Left ventricle myocardium inferior (tissue), 1 donor: ENCODE data around the gene IL17C. TPM values are rescaled to one million over a fixed set of nuclear protein-coding genes. Genes with fewer than 3 reads are reported as not detected.

Experiments
- DNase-seq: peaks from one replicate; pipeline ENCODE4 v3.0.0-alpha.2; 2020
- H3K27ac ChIP-seq: fragments of 200-600 bp; replicated peaks from 2 replicates; pipeline ENCODE4 v1.8.0; 2021
- H3K27me3 ChIP-seq: fragments of 200-600 bp; 2 replicates; pipeline ENCODE4 v1.8.0; 2021; ENCODE audit warnings: low read depth
- H3K36me3 ChIP-seq: fragments of 200-600 bp; 2 replicates; pipeline ENCODE4 v1.8.0; 2021
- H3K4me1 ChIP-seq: fragments of 200-600 bp; 2 replicates; pipeline ENCODE4 v1.8.0; 2021
- H3K4me3 ChIP-seq: fragments of 200-600 bp; 2 replicates; pipeline ENCODE4 v1.8.0; 2021; ENCODE audit warnings: mild to moderate bottlenecking, moderate library complexity
- H3K9me3 ChIP-seq: fragments of 200-600 bp; replicated peaks from 2 replicates; pipeline ENCODE4 v1.8.0; 2021
- intact Hi-C: fragments of 100-400 bp; cut with micrococcal nuclease; formaldehyde crosslinking; loops from one replicate; pipeline ENCODE4 v1.11.0; 2022
- total RNA-seq: library from RNA; stranded (reverse); fragmentation: NEBNext Ultra II Directional; extraction: Animal tissue kit (Norgen Biotek cat#: 25700); gene quantifications from one replicate; pipeline ENCODE4 v1.2.1, GENCODE V29; 2021
- TF ChIP-seq, protein P1 (sequence below): fragments of 200-600 bp; IDR thresholded peaks from 2 replicates; pipeline ENCODE4 v1.8.0; 2021; ENCODE audit warnings: antibody characterized with exemption, mild to moderate bottlenecking, borderline replicate concordance
- donor health status: DM: no; HTN: yes; CAD: no; lungs with severe emphysema.

IL17C gene
- total RNA-seq, 1 donor from 2014 or later, result not detected

DNA sequence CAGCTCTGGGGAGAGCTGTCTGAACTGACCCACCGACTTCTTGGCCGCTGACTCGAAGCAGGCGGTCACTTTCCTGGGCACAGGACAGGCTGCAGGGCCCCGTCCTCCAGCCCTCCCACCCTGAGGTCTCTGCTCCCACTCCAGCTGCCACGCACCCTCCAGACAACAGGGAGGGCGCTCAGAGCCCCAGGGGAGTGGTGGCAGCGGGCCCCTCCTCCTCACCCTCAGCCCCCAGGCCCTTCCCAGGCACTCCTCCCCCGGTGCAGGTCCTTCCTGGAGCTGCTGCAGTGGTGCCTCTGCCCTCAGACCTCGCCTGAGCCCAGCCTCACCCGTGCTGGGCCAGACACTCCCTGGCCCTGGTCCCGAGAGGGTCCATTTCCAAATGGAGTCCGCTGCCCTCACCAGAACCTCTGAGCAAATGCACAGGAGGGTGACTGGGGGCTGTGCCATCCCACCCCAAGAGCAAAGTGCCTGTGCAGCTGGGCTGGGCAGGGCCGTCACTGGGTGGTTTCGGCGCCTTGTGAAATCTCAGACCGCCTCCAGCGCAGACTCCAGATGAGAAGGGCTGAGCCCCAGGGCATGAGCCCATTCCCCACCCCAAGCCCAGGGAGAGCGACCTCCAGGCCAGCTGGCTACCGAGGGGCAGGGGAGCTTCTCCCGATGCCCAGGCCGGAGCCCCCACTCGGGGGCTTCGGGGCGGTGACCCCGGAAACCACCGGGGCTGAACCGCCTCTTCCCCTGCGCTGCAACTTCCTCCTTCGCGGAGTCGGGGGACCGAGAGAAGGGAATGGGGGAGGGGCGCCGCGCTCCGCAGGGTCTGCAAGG, 11.8 kb downstream of the IL17C start:
- Histone ChIP-seq H3K27ac (peak overlapping the region; percentile 84), H3K27me3 (no peaks in the 10 kb centered on the region), H3K4me3 (peak overlapping the region; percentile 89), H3K9me3 (no peaks in the 10 kb centered on the region), H3K36me3 (peaks cover 17% of the 10 kb centered on the region), H3K4me1 (peaks cover 30% of the 10 kb centered on the region)
- DNase-seq, result peak; percentile 47
- intact Hi-C loops, result no loop called here
- TF ChIP-seq, protein P1, sequence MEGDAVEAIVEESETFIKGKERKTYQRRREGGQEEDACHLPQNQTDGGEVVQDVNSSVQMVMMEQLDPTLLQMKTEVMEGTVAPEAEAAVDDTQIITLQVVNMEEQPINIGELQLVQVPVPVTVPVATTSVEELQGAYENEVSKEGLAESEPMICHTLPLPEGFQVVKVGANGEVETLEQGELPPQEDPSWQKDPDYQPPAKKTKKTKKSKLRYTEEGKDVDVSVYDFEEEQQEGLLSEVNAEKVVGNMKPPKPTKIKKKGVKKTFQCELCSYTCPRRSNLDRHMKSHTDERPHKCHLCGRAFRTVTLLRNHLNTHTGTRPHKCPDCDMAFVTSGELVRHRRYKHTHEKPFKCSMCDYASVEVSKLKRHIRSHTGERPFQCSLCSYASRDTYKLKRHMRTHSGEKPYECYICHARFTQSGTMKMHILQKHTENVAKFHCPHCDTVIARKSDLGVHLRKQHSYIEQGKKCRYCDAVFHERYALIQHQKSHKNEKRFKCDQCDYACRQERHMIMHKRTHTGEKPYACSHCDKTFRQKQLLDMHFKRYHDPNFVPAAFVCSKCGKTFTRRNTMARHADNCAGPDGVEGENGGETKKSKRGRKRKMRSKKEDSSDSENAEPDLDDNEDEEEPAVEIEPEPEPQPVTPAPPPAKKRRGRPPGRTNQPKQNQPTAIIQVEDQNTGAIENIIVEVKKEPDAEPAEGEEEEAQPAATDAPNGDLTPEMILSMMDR, result no peak

DNA sequence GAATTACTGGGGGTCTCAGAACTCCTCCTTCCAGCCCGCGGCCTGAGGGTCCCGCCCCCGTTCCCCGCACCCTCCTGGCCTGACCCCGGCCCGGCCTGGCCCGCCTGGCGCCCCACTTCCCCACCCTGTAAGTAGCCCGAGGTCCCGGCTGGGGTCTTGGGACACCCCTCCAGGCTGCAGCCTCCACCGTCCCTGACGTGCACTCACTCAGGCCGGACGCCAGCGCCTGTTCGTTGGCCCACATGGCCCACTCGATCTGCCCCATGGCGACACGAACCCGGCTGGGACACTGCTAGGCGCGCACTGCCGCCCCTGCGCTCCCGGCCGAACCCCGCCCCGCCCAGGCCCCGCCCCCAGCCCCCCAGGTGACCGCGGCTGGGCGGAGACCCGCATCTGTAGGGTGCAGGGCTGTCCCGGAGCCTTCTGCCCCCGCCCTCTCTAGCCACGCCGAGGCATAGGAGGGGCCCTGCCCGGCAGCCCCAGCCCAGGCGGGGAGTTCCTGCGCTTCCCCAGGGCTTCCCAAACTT, 12.4 kb downstream of the IL17C start, which contains the start of gene CYBA:
CYBA (minus strand) TSS at position 305 of the 527 bp plus-strand sequence; CDS start at position 265, 40 bp downstream.
- Histone ChIP-seq H3K36me3 (peaks cover 23% of the 10 kb centered on the region), H3K4me3 (peak within 1 kb of the TSS; percentile 89), H3K27me3 (no peaks in the 10 kb centered on the region), H3K27ac (peak within 1 kb of the TSS; percentile 84), H3K4me1 (peaks cover 30% of the 10 kb centered on the region), H3K9me3 (no peaks in the 10 kb centered on the region)
- TF ChIP-seq, protein P1, result no peak
- intact Hi-C loops, result no loop called here
- DNase-seq, result peak; percentile 82

DNA sequence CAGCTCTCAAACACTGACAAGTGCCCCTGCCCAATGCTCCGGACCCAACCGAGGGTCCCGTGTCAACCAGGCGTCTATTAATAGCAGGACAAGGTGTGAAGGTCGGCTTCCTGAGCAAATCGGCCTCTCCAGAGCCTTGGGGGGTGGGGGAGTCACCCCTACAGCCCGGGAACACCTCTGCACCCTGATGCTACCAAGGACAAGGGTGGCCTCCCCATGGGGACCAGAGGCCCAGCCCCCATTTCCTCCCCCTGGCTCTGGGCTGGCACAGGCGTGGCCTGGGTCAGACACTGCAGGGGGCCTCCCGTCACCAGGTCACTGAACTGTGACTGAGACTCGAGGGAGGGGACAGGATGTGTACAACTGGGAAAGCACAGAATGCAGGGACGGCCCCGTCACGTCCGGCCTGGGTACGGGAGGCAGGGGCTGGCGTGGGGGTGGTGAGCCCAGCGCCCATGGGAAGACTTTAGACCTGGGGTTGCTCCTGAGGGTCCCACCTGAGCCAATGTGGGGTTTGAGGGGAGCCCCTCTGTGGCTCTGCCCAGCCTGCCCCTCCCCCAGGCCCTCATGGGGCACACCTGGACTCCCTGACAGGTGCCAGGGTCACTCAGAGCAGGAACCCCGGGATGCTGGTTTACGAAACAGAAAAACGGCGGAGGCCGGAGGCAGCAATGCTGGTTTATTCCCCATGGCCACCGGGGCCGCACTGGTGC, 13.1 kb downstream of the IL17C start:
- intact Hi-C loops, result no loop called here
- peak; percentile 48 for DNase-seq
- H3K27ac ChIP-seq, result peak overlapping the region; percentile 84
- TF ChIP-seq, protein P1, result no peak
- H3K4me3 ChIP-seq, result peak overlapping the region; percentile 89
- H3K4me1 ChIP-seq, result peaks cover 30% of the 10 kb centered on the region
- no peaks in the 10 kb centered on the region for H3K27me3 ChIP-seq
- no peaks in the 10 kb centered on the region for H3K9me3 ChIP-seq
- H3K36me3 ChIP-seq, result peaks cover 29% of the 10 kb centered on the region

DNA sequence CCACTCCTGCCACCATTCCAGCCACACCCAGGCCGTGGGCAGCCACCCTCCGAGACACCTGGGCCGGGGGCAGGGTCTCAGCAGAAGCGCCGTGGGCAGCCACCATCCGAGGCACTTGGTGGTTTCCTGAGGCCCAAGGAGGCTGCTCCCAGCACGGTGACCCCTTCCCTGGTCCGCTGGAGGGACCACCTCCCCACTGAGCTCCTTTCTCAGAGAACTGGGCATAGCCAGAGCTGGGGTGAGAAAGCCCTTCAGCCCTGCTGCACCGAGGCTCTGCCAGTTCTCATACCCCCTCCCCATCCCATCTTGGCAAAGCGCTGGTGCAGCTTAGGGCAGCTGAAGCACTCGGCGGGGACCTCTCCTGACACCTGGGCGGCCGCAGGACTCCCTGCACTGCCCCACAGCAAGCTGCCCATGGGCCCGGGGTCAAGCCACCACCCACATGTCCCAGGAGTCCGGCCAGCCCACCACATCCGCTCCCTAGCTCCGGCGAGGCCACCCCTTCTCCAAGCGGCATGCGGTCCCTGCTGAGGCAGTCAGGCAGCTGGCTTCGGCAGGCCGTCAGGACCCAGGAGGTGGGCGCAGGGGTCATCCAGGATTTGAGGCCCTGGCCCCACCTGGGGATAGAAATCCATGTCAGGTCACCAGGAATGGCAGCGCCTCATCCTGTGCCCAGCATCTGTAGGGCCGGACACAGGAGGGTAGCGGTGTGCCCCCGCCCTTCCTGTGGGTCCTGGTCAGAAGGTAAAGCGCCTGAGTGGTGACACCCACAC, 13.8 kb downstream of the IL17C start:
- H3K4me3 ChIP-seq, result peak overlapping the region; percentile 89
- peak overlapping the region; percentile 84 for H3K27ac ChIP-seq
- H3K4me1 ChIP-seq, result peaks cover 30% of the 10 kb centered on the region
- H3K9me3 ChIP-seq, result no peaks in the 10 kb centered on the region
- H3K27me3 ChIP-seq, result no peaks in the 10 kb centered on the region
- peaks cover 29% of the 10 kb centered on the region for H3K36me3 ChIP-seq
- DNase-seq, result no peak
- intact Hi-C loops, result no loop called here
- TF ChIP-seq, protein P1, result no peak

DNA sequence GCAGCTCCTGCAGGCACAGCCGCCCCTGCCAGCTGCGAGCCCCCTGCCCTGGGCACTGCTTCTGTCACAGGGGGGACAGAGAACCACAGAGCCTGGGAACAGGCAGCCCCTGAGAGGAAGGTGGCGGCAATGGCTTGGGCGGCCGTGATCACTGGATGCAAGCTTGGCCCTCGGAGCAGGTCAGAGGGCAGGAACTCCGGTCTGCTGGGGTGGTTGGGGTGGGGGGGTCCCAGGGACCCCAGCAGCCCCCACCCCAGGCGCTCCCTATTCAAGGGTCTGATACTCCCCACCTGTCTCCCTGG, 14.3 kb downstream of the IL17C start:
- H3K4me3 ChIP-seq, result no peak overlapping the region
- H3K4me1 ChIP-seq, result peaks cover 30% of the 10 kb centered on the region
- no peak overlapping the region for H3K27ac ChIP-seq
- no peak for DNase-seq
- peaks cover 31% of the 10 kb centered on the region for H3K36me3 ChIP-seq
- H3K9me3 ChIP-seq, result no peaks in the 10 kb centered on the region
- no peaks in the 10 kb centered on the region for H3K27me3 ChIP-seq
- TF ChIP-seq, protein P1, result no peak
- intact Hi-C loops, result no loop called here
